Measurements from ENCODE around the gene MTFR1L. TPM values are rescaled to one million over a fixed set of nuclear protein-coding genes. Genes with fewer than 3 reads are reported as not detected.

MTFR1L gene
- polyA plus RNA-seq, 1 of the 3 experiments (the other 2 are of a cell fraction), result 53.6 TPM

DNA sequence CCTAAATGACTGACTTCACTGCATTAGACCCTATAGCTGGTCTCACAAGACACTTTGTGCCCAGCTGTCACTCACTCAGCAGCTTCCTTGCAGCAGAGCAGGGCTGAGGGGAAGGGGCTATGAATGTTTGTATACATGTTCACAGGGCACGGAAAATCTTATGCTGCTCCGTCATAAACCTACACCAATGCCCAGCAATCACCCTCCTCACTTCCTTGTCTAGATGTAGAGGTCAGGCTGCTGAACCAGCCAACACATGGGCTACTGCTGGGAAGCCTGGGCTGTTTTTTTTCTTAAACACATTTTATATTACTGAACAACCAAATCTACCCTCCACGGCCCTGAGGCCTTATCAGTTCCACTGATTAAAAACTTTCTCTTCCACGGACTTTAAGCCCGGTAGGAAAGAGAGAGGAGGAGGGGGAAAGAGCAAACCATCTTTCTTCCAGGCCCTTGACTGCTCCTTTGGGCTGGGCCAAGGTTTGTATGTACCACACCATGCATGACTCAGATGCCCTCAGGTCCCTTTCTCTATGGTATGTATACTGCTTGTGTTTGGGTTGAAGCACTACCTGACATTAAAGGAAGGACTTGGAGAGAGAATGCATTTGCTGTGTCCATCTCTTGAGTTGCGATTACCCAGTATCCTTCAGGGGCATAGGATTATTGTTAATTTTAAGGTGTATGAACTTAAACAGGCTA is 12.7 kb downstream of the MTFR1L start:
- Histone ChIP-seq H3K4me2 (no peak overlapping the region), H3K27me3 (ENCODE audit: insufficient read depth) (no peaks in the 10 kb centered on the region)
- POLR2A ChIA-PET, result interaction anchor here (0.9 kb wide), 1 partner anchor 184 kb away, joined by 3 read pairs; no protein-coding TSS in a partner anchor

More for the DNA sequence above, 12.7 kb downstream of the MTFR1L start:
- no peaks in the 10 kb centered on the region for H3K9me3 ChIP-seq
- H3K27ac ChIP-seq (ENCODE audit: low read depth in 2 of 2, low read length in 1 of 2), result no peak overlapping the region
- no peak for DNase-seq
- H3K79me2 ChIP-seq (ENCODE audit: insufficient read depth), result no peaks in the 10 kb centered on the region
- TF ChIP-seq RXRA (IDR thresholded peaks at IDR 0.05; ENCODE audit: borderline replicate concordance, low read depth) (no peak), FOXJ3 (CRISPR knock-in tag; IDR thresholded peaks at IDR 0.05) (no peak), EP300 (IDR thresholded peaks at IDR 0.05; ENCODE audit: borderline replicate concordance in 1 of 2, low read depth in 1 of 2, low read length in 1 of 2) (no peak), RCOR1 (IDR thresholded peaks at IDR 0.05; ENCODE audit: low read length) (no peak), FOSL2 (IDR thresholded peaks at IDR 0.05; ENCODE audit: borderline replicate concordance, low read depth) (no peak), POLR2AphosphoS5 (IDR thresholded peaks at IDR 0.05; ENCODE audit: low read depth, low read length) (no peak), RFX5 (IDR thresholded peaks at IDR 0.05; ENCODE audit: low read length) (no peak), FOXM1 (IDR thresholded peaks at IDR 0.05; ENCODE audit: low read depth) (no peak), NFIC (IDR thresholded peaks at IDR 0.05; ENCODE audit: borderline replicate concordance) (no peak), TAF1 (IDR thresholded peaks at IDR 0.05; ENCODE audit: borderline replicate concordance, low read depth, low read length) (no peak), ELF1 (IDR thresholded peaks at IDR 0.05) (no peak), RAD21 (IDR thresholded peaks at IDR 0.05; ENCODE audit: low read length) (no peak), MXI1 (IDR thresholded peaks at IDR 0.05; ENCODE audit: low read depth, low read length) (no peak), TEAD4 (IDR thresholded peaks at IDR 0.05; ENCODE audit: borderline replicate concordance, insufficient read depth) (no peak)
- TF ChIP-seq, protein P1, sequence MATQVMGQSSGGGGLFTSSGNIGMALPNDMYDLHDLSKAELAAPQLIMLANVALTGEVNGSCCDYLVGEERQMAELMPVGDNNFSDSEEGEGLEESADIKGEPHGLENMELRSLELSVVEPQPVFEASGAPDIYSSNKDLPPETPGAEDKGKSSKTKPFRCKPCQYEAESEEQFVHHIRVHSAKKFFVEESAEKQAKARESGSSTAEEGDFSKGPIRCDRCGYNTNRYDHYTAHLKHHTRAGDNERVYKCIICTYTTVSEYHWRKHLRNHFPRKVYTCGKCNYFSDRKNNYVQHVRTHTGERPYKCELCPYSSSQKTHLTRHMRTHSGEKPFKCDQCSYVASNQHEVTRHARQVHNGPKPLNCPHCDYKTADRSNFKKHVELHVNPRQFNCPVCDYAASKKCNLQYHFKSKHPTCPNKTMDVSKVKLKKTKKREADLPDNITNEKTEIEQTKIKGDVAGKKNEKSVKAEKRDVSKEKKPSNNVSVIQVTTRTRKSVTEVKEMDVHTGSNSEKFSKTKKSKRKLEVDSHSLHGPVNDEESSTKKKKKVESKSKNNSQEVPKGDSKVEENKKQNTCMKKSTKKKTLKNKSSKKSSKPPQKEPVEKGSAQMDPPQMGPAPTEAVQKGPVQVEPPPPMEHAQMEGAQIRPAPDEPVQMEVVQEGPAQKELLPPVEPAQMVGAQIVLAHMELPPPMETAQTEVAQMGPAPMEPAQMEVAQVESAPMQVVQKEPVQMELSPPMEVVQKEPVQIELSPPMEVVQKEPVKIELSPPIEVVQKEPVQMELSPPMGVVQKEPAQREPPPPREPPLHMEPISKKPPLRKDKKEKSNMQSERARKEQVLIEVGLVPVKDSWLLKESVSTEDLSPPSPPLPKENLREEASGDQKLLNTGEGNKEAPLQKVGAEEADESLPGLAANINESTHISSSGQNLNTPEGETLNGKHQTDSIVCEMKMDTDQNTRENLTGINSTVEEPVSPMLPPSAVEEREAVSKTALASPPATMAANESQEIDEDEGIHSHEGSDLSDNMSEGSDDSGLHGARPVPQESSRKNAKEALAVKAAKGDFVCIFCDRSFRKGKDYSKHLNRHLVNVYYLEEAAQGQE (IDR thresholded peaks at IDR 0.05; ENCODE audit: low read depth, low read length), result no peak
- TF ChIP-seq, protein P2, sequence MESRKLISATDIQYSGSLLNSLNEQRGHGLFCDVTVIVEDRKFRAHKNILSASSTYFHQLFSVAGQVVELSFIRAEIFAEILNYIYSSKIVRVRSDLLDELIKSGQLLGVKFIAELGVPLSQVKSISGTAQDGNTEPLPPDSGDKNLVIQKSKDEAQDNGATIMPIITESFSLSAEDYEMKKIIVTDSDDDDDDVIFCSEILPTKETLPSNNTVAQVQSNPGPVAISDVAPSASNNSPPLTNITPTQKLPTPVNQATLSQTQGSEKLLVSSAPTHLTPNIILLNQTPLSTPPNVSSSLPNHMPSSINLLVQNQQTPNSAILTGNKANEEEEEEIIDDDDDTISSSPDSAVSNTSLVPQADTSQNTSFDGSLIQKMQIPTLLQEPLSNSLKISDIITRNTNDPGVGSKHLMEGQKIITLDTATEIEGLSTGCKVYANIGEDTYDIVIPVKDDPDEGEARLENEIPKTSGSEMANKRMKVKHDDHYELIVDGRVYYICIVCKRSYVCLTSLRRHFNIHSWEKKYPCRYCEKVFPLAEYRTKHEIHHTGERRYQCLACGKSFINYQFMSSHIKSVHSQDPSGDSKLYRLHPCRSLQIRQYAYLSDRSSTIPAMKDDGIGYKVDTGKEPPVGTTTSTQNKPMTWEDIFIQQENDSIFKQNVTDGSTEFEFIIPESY (IDR thresholded peaks at IDR 0.05; ENCODE audit: borderline replicate concordance, low read depth), result no peak
- TF ChIP-seq, protein P3, sequence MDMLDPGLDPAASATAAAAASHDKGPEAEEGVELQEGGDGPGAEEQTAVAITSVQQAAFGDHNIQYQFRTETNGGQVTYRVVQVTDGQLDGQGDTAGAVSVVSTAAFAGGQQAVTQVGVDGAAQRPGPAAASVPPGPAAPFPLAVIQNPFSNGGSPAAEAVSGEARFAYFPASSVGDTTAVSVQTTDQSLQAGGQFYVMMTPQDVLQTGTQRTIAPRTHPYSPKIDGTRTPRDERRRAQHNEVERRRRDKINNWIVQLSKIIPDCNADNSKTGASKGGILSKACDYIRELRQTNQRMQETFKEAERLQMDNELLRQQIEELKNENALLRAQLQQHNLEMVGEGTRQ (IDR thresholded peaks at IDR 0.05; ENCODE audit: borderline replicate concordance, low read depth, low read length), result no peak
- TF ChIP-seq, protein P4, sequence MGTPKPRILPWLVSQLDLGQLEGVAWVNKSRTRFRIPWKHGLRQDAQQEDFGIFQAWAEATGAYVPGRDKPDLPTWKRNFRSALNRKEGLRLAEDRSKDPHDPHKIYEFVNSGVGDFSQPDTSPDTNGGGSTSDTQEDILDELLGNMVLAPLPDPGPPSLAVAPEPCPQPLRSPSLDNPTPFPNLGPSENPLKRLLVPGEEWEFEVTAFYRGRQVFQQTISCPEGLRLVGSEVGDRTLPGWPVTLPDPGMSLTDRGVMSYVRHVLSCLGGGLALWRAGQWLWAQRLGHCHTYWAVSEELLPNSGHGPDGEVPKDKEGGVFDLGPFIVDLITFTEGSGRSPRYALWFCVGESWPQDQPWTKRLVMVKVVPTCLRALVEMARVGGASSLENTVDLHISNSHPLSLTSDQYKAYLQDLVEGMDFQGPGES (IDR thresholded peaks at IDR 0.05; ENCODE audit: low read depth, low read length), result no peak
- H3K36me3 ChIP-seq (replicated peaks in 1 of 2; ENCODE audit: control insufficient read depth in 1 of 2, insufficient read depth in 2 of 2, low read length in 1 of 2), result peaks cover 46 to 69% of the 10 kb centered on the region in 2 experiments
- no peaks in the 10 kb centered on the region for H3K9me2 ChIP-seq
- no peak overlapping the region for H3K9ac ChIP-seq
- H2AFZ ChIP-seq (ENCODE audit: low read depth), result no peak overlapping the region
- no peaks in the 10 kb centered on the region for H3K4me1 ChIP-seq (ENCODE audit: control insufficient read depth in 1 of 2, insufficient read depth in 2 of 2, low read depth in 1 of 2, low read length in 1 of 2)
- CTCF ChIA-PET, result interaction anchor here (1.1 to 2.4 kb wide), 4 partner anchors 8 to 165 kb away, joined by 3 to 8 read pairs (median 7); partner anchors contain the start of gene PAFAH2
- peaks cover 13% of the 10 kb centered on the region for H3F3A ChIP-seq (replicated peaks; ENCODE audit: insufficient read depth)
- no peak overlapping the region for H3K4me3 ChIP-seq (ENCODE audit: low read depth in 2 of 2, low read length in 1 of 2)
- no peaks in the 10 kb centered on the region for H4K20me1 ChIP-seq (ENCODE audit: insufficient read depth)
- 96% methylated on average over 5 of the region's 6 CpGs for WGBS (ENCODE audit: low lambda C conversion rate)
